ENCODE measurements around the gene LRRC4C.

DNA sequence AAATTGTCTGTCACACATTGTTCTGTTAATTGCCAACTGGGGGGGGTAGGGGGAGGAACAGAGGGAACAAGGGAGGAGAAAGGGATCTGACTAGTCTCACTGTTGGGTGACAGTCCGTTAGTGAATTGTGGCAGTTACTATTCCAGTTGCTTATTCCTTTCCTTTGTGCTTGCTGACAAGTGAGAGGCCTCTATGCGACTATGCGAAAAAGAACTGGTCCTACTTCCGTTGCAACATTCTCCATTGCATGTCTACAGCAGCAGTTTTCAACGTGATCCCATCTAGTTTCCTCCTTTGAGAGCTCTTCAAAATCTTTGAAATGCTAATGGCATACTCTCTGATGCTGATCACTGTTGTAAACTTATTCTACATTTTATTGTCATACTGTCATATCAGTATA, 672.2 kb downstream of the LRRC4C start:
- TF ChIP-seq EZH2 (IDR thresholded peaks at IDR 0.05; ENCODE audit: insufficient read depth, poor library complexity, severe bottlenecking): no peak
- no peak for TF ChIP-seq EZH2phosphoT487 (IDR thresholded peaks at IDR 0.05; ENCODE audit: insufficient read depth, low read depth)
